HG03196 (cell line): ENCODE measurements around the gene ABCD1.
"Not testable (repeated sequence)": the region's sequence is repeated elsewhere in the genome, so short reads cannot be mapped to it uniquely, and the experiment has no call there.

Experiments used
- ATAC-seq: cut with Tn5 transposase; IDR thresholded peaks from one replicate; pipeline ENCODE4 v1.9.1; 2021; ENCODE audit not compliant: unreplicated experiment

ABCD1 gene

GRCh38 chrX:153732401-153732800 is 7.7 kb downstream of the ABCD1 start:
- no peak for ATAC-seq

- no peak for ATAC-seq
Observed at GRCh38 chrX:153733651-153734240, 9.1 kb downstream of the ABCD1 start.

- ATAC-seq: no peak
Observed at GRCh38 chrX:153734871-153735270, 10.2 kb downstream of the ABCD1 start.

- ATAC-seq: no peak
Observed at GRCh38 chrX:153735274-153735673, 10.6 kb downstream of the ABCD1 start.

- ATAC-seq: no peak
Observed at GRCh38 chrX:153736071-153736820, 11.6 kb downstream of the ABCD1 start.

GRCh38 chrX:153736871-153737441 is 12.3 kb downstream of the ABCD1 start:
- no peak for ATAC-seq

- ATAC-seq: no peak
Observed at GRCh38 chrX:153738056-153738605, 13.5 kb downstream of the ABCD1 start.

- ATAC-seq: no peak
Observed at GRCh38 chrX:153739754-153740486, 15.3 kb downstream of the ABCD1 start.

GRCh38 chrX:153740631-153741222 is 16.1 kb downstream of the ABCD1 start:
- no peak for ATAC-seq

- no peak for ATAC-seq
Observed at GRCh38 chrX:153741446-153741845, 16.8 kb downstream of the ABCD1 start.

GRCh38 chrX:153742111-153742510 is 17.5 kb downstream of the ABCD1 start:
- ATAC-seq: not testable (repeated sequence)

- not testable (repeated sequence) for ATAC-seq
Observed at GRCh38 chrX:153742796-153743467, 18.3 kb downstream of the ABCD1 start.

- not testable (repeated sequence) for ATAC-seq
Observed at GRCh38 chrX:153743468-153744209, 19.0 kb downstream of the ABCD1 start.

GRCh38 chrX:153744210-153745066 is 19.8 kb downstream of the ABCD1 start:
- no peak for ATAC-seq

GRCh38 chrX:153745067-153745433 is 20.4 kb downstream of the ABCD1 start:
- not testable (repeated sequence) for ATAC-seq

- no peak for ATAC-seq
Observed at GRCh38 chrX:153746359-153746758, 21.7 kb downstream of the ABCD1 start.

GRCh38 chrX:153746991-153747390 is 22.3 kb downstream of the ABCD1 start:
- not testable (repeated sequence) for ATAC-seq

GRCh38 chrX:153749017-153749416 is 24.4 kb downstream of the ABCD1 start:
- ATAC-seq: not testable (repeated sequence)
